K562 (cell line): ENCODE measurements around the gene SPINT1. TPM values are rescaled to one million over a fixed set of nuclear protein-coding genes. Genes with fewer than 3 reads are reported as not detected.

Experiments
- BMI1 ChIP-seq: fragments of 150-350 bp; IDR thresholded peaks from 2 replicates; pipeline ENCODE4 v1.6.1; 2014; ENCODE audit warnings: low read length
- CHD4 ChIP-seq: fragments of 200-600 bp; sonication (generic); IDR thresholded peaks from 3 replicates; pipeline ENCODE4 v1.6.1; 2012; ENCODE audit warnings: low read depth, mild to moderate bottlenecking, mixed read lengths, low read length, inconsistent platforms; ENCODE audit not compliant: insufficient read depth, insufficient replicate concordance, poor library complexity, severe bottlenecking
- CREB5 ChIP-seq: fragments of 250-450 bp; sonication (Bioruptor Pico); IDR thresholded peaks from 2 replicates; pipeline ENCODE4 v1.5.0; 2020; ENCODE audit warnings: mild to moderate bottlenecking
- CSDE1 ChIP-seq, 2 experiments: fragments of 450-650 bp; IDR thresholded peaks; 2 replicates each; pipeline ENCODE4 v1.6.1; 2016; ENCODE audit warnings: mild to moderate bottlenecking in 1 of 2
- FOXO4 ChIP-seq: fragments of 450-650 bp; formaldehyde crosslinking; IDR thresholded peaks from 2 replicates; pipeline ENCODE4 v1.4.0; 2020; ENCODE audit warnings: mild to moderate bottlenecking, moderate library complexity
- GTF2F1 ChIP-seq: IDR thresholded peaks from 2 replicates; pipeline ENCODE4 v1.6.1; 2011; ENCODE audit warnings: low read depth, low read length, improper control_type of control experiment
- HDAC8 ChIP-seq: fragments of 450-650 bp; IDR thresholded peaks from 2 replicates; pipeline ENCODE4 v1.6.1; 2016; ENCODE audit warnings: mild to moderate bottlenecking, missing genetic modification characterization, moderate library complexity, missing compliant biosample characterization
- JUND ChIP-seq, 2 experiments: IDR thresholded peaks; 2 replicates in 1 of 2; 3 replicates in 1 of 2; pipeline ENCODE4 v1.6.1; 2011; ENCODE audit warnings: borderline replicate concordance in 2 of 2, low read depth in 2 of 2, low read length in 2 of 2, improper control_type of control experiment in 1 of 2, missing biosample characterization in 1 of 2, missing genetic modification characterization in 1 of 2, missing genetic modification reagents in 1 of 2
- KLF6 ChIP-seq: fragments of 250-450 bp; sonication (Bioruptor Pico); IDR thresholded peaks from 2 replicates; pipeline ENCODE4 v1.4.0; 2020; ENCODE audit warnings: mild to moderate bottlenecking, moderate library complexity, borderline replicate concordance
- MLLT1 ChIP-seq, 2 experiments: fragments of 450-650 bp; IDR thresholded peaks; 2 replicates each; pipeline ENCODE4 v1.6.1; 2016
- RAD21 ChIP-seq, 2 experiments: fragments of 250-450 bp in 1 of 2; fragments of 450-650 bp in 1 of 2; sonication (Bioruptor Pico) in 1 of 2; formaldehyde crosslinking in 1 of 2; IDR thresholded peaks in 1 of 2; conservative IDR thresholded peaks in 1 of 2; 2 replicates each; pipeline versions ENCODE4 v1.4.0 to v1.8.0; 2020 to 2022; ENCODE audit warnings: mild to moderate bottlenecking in 2 of 2, moderate library complexity in 1 of 2
- SIN3A ChIP-seq, 2 experiments: fragments of 150-350 bp in 1 of 2; IDR thresholded peaks; 2 replicates each; pipeline ENCODE4 v1.6.1; 2011 to 2016; ENCODE audit warnings: borderline replicate concordance in 2 of 2, low read depth in 2 of 2, low read length in 2 of 2, mild to moderate bottlenecking in 2 of 2, moderate library complexity in 2 of 2; ENCODE audit not compliant: control insufficient read depth in 1 of 2
- SMARCA4 ChIP-seq: fragments of 450-650 bp; IDR thresholded peaks from 2 replicates; pipeline ENCODE4 v1.6.1; 2016
- SREBF1 ChIP-seq: fragments of 150-350 bp; IDR thresholded peaks from 2 replicates; pipeline ENCODE4 v1.6.1; 2014; ENCODE audit warnings: antibody characterized with exemption, low read depth, low read length, borderline replicate concordance
- SRSF9 ChIP-seq: fragments of 200-400 bp; formaldehyde crosslinking; IDR thresholded peaks from 2 replicates; pipeline ENCODE4 v1.6.1; 2017; ENCODE audit warnings: low read depth, low read length, borderline replicate concordance
- STAT5B ChIP-seq: fragments of 250-450 bp; sonication (Bioruptor Pico); IDR thresholded peaks from 2 replicates; pipeline ENCODE4 v1.8.0; 2021; ENCODE audit warnings: mild to moderate bottlenecking, inconsistent platforms
- TFAM ChIP-seq: fragments of 250-450 bp; sonication (Bioruptor Pico); conservative IDR thresholded peaks from 2 replicates; pipeline ENCODE4 v1.5.0; 2021; ENCODE audit warnings: mild to moderate bottlenecking, moderate library complexity
- XRCC5 ChIP-seq: fragments of 200-400 bp; formaldehyde crosslinking; IDR thresholded peaks from 2 replicates; pipeline ENCODE4 v1.6.1; 2017; ENCODE audit warnings: low read depth, mild to moderate bottlenecking, low read length
- ZNF717 ChIP-seq: fragments of 250-450 bp; sonication (Bioruptor Pico); IDR thresholded peaks from 2 replicates; pipeline ENCODE4 v1.5.0; 2021
- ZZZ3 ChIP-seq: fragments of 450-650 bp; IDR thresholded peaks from 2 replicates; pipeline ENCODE4 v1.6.1; 2016; ENCODE audit warnings: antibody characterized with exemption, mild to moderate bottlenecking, moderate library complexity
- polyA plus RNA-seq, 8 experiments: library from polyadenylated mRNA; depleted of rRNA in 4 of 8; stranded (reverse) in 5 of 8; unstranded in 3 of 8; fragments of >200 nt; fragmentation: Nextera tagmentation in 2 of 8; fragmentation: Illumina TruSeq in 1 of 8; extraction: Ambion mirVana in 2 of 8; extraction: Trizol in 1 of 8; gene quantifications; 2 replicates each; pipeline versions ENCODE4 v1.2.1 to v1.2.3, GENCODE V29; 2011 to 2014; ENCODE audit warnings: inconsistent platforms in 1 of 8, missing spikeins in 1 of 8
- total RNA-seq, 7 experiments: library from RNA; depleted of rRNA in 6 of 7; stranded (reverse); fragments of >200 nt in 6 of 7; fragmentation: Illumina TruSeq in 2 of 7; extraction: Trizol in 2 of 7; gene quantifications; 2 replicates each; pipeline versions ENCODE4 v1.2.1 to v1.2.3, GENCODE V29; 2011 to 2021; ENCODE audit warnings: low replicate concordance in 1 of 7

Gene SPINT1
- total and polyA plus RNA-seq, 9 of the 15 experiments (the other 6 are each of a cell fraction or from before 2014, with no cell fraction given): 0.78 to 4.5 (median 1.5) TPM

GRCh38 chr15:40857601-40858341 lies 13.9 kb downstream of the SPINT1 start (continued):
- TF ChIP-seq ZNF717 (CRISPR knock-in tag): no peak
- no peak for TF ChIP-seq SIN3A (IDR thresholded peaks at IDR 0.05; ENCODE audit: borderline replicate concordance in 2 of 2, control insufficient read depth in 1 of 2, low read depth in 2 of 2, low read length in 2 of 2)
- no peak for TF ChIP-seq SRSF9
- TF ChIP-seq HDAC8 (tag): no peak
- TF ChIP-seq FOXO4: no peak
- TF ChIP-seq STAT5B: no peak
- 0 out of 2 replicates have a peak, but pooled peaks have one; percentile 45 for TF ChIP-seq SREBF1
- peak; percentile 74 to 86 for TF ChIP-seq RAD21 (CRISPR knock-in tag; conservative IDR thresholded peaks at IDR 0.05 in 1 of 2, IDR thresholded peaks at IDR 0.05 in 1 of 2)
- TF ChIP-seq MLLT1 (IDR thresholded peaks at IDR 0.05): no peak
- TF ChIP-seq GTF2F1: no peak
- 0 out of 2 replicates have a peak, but pooled peaks have one; percentile 38 for TF ChIP-seq JUND (IDR thresholded peaks at IDR 0.05; ENCODE audit: borderline replicate concordance, low read depth, low read length)
- TF ChIP-seq JUND (tag; IDR thresholded peaks at IDR 0.05; ENCODE audit: borderline replicate concordance, low read depth, low read length): no peak
- no peak for TF ChIP-seq CREB5 (CRISPR knock-in tag)
- no peak for TF ChIP-seq KLF6
- peak; percentile 63; the same call in 1 of the 2 replicates for TF ChIP-seq XRCC5
- no peak for TF ChIP-seq TFAM (CRISPR knock-in tag)
- TF ChIP-seq ZZZ3: no peak
- TF ChIP-seq CSDE1 (IDR thresholded peaks at IDR 0.05): no peak
- TF ChIP-seq BMI1: no peak
- TF ChIP-seq SMARCA4: no peak
- TF ChIP-seq CHD4: no peak
